ENCODE measurements around the gene MIER1.
A peak's percentile ranks its signal among the peaks of the same experiment; 100 is the strongest.

The MIER1 gene

DNA sequence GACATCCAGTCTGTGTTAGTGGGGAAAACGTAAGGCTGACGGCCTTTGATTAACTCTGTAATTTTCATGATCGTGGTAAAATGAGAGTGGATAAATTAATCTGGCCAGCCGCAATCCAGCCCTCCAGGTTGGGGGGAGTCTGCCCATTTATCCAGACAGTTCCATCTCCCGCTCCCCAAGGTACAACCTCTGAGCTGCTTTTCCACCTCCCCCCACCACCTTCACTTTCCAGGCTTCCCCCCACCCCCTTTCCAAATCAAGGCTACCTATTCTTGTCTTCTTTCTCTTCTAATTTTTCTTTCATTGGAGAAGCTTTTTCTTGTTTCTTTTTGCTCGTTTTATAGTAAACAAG lies 6.0 kb downstream of the MIER1 start:
- H3K27me3 ChIP-seq (ENCODE audit: insufficient read depth, low read depth), result no peaks in the 10 kb centered on the region
- H3K9ac ChIP-seq, result peak overlapping the region; percentile 99
- TF ChIP-seq, protein P1, sequence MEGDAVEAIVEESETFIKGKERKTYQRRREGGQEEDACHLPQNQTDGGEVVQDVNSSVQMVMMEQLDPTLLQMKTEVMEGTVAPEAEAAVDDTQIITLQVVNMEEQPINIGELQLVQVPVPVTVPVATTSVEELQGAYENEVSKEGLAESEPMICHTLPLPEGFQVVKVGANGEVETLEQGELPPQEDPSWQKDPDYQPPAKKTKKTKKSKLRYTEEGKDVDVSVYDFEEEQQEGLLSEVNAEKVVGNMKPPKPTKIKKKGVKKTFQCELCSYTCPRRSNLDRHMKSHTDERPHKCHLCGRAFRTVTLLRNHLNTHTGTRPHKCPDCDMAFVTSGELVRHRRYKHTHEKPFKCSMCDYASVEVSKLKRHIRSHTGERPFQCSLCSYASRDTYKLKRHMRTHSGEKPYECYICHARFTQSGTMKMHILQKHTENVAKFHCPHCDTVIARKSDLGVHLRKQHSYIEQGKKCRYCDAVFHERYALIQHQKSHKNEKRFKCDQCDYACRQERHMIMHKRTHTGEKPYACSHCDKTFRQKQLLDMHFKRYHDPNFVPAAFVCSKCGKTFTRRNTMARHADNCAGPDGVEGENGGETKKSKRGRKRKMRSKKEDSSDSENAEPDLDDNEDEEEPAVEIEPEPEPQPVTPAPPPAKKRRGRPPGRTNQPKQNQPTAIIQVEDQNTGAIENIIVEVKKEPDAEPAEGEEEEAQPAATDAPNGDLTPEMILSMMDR (conservative IDR thresholded peaks at IDR 0.05; ENCODE audit: low read depth, low read length), result no peak
- peaks cover 97% of the 10 kb centered on the region for H3K79me2 ChIP-seq (ENCODE audit: insufficient read depth, low read depth)
- H3K4me1 ChIP-seq (ENCODE audit: low read depth, poor library complexity, severe bottlenecking), result peaks cover 28% of the 10 kb centered on the region
- no peaks in the 10 kb centered on the region for H4K20me1 ChIP-seq (ENCODE audit: insufficient read depth)
- H2AFZ ChIP-seq (ENCODE audit: low read depth), result no peak overlapping the region
- H3K36me3 ChIP-seq (ENCODE audit: insufficient read depth), result no peaks in the 10 kb centered on the region
- no peak overlapping the region for H3K4me3 ChIP-seq (IDR thresholded peaks at IDR 0.05; ENCODE audit: insufficient read depth, low read depth, low read length)
- H3K4me2 ChIP-seq, result peak overlapping the region; percentile 82
- peak overlapping the region; percentile 98 for H3K27ac ChIP-seq

- Histone ChIP-seq H2AFZ (ENCODE audit: low read depth) (no peak overlapping the region), H3K36me3 (ENCODE audit: insufficient read depth) (no peaks in the 10 kb centered on the region), H3K4me3 (IDR thresholded peaks at IDR 0.05; ENCODE audit: insufficient read depth, low read depth, low read length) (no peak overlapping the region), H3K79me2 (ENCODE audit: insufficient read depth, low read depth) (peaks cover 97% of the 10 kb centered on the region), H3K27ac (peak overlapping the region; percentile 98), H3K27me3 (ENCODE audit: insufficient read depth, low read depth) (no peaks in the 10 kb centered on the region), H4K20me1 (ENCODE audit: insufficient read depth) (no peaks in the 10 kb centered on the region), H3K4me1 (ENCODE audit: low read depth, poor library complexity, severe bottlenecking) (peaks cover 34% of the 10 kb centered on the region), H3K4me2 (peak overlapping the region; percentile 82), H3K9ac (peak overlapping the region; percentile 99)
- TF ChIP-seq, protein P1 (conservative IDR thresholded peaks at IDR 0.05; ENCODE audit: low read depth, low read length), result no peak
These were observed 6.8 kb downstream of the MIER1 start for GRCh38 chr1:66931590-66931989.

DNA sequence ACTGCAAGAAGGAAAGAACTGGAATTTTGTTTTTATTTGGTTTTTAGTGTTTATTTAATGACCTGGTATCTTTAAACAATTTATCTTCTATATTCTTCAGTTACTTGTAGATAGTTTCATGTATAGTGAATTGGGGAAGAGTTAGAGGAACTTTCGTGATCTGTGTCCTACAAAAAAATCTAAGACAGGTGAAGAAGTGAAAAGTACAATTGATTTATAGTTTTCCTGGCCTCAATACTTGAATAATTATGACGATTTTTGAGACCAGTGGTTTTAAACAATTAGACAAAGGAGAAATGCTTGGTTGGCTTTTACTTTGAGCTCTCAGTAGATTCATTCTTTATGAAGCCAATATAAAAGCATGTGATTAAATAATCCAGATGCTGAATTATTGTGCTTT lies 7.5 kb downstream of the MIER1 start:
- Histone ChIP-seq H3K4me1 (ENCODE audit: low read depth, poor library complexity, severe bottlenecking) (peaks cover 40% of the 10 kb centered on the region), H3K9ac (peak overlapping the region; percentile 99), H3K36me3 (ENCODE audit: insufficient read depth) (no peaks in the 10 kb centered on the region)

DNA sequence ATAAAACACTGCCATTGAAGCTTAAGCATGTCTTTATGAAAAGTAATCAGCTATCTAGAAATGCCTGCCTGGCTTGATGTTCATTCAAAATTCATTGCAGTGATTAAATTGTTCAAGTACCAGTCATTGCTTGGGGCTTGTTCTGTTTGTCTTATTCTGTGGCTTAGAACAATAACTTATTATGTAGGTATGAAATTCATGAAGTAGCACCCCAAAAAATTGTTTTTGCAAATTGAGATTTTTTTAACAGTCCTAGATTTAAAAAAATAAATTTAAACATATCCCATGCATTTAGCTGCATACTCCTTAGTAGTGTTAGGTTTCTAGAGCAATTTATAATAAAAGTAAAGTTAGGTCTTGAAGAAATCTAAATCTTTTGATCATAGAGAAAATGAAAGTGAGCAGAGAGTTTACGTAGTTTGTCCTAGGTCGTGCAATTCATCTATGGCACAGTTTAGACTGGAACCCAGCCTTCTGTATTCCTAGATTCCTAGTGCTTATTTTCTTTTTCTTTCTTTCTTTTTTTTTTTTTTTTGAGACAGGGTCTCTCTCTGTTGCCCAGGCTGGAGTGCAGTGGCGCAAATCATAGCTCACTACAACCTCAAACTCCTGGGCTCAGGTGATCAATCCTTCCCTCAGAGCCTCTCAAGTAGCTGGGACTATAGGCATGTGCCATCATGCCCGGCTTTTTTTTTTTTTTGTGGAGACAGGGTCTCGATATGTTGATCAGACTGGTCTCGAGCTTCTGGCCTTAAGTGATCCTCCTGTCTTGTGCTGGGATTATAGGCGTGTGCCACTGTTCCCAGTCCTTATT lies 9.3 kb downstream of the MIER1 start:
- Histone ChIP-seq H3K36me3 (ENCODE audit: insufficient read depth) (no peaks in the 10 kb centered on the region), H3K4me3 (IDR thresholded peaks at IDR 0.05; ENCODE audit: insufficient read depth, low read depth, low read length) (no peak overlapping the region), H4K20me1 (ENCODE audit: insufficient read depth) (no peaks in the 10 kb centered on the region), H2AFZ (ENCODE audit: low read depth) (no peak overlapping the region), H3K4me1 (ENCODE audit: low read depth, poor library complexity, severe bottlenecking) (peaks cover 46% of the 10 kb centered on the region), H3K79me2 (ENCODE audit: insufficient read depth, low read depth) (peaks cover 97% of the 10 kb centered on the region), H3K4me2 (peak overlapping the region; percentile 82), H3K27ac (peak overlapping the region; percentile 98), H3K9ac (peak overlapping the region; percentile 99), H3K27me3 (ENCODE audit: insufficient read depth, low read depth) (no peaks in the 10 kb centered on the region)
- TF ChIP-seq, protein P1 (conservative IDR thresholded peaks at IDR 0.05; ENCODE audit: low read depth, low read length), result no peak

More for the DNA sequence above, 7.5 kb downstream of the MIER1 start:
- Histone ChIP-seq H3K4me3 (IDR thresholded peaks at IDR 0.05; ENCODE audit: insufficient read depth, low read depth, low read length) (peak overlapping the region; percentile 45), H2AFZ (ENCODE audit: low read depth) (no peak overlapping the region), H3K27ac (peak overlapping the region; percentile 98), H3K79me2 (ENCODE audit: insufficient read depth, low read depth) (peaks cover 97% of the 10 kb centered on the region), H4K20me1 (ENCODE audit: insufficient read depth) (no peaks in the 10 kb centered on the region), H3K4me2 (peak overlapping the region; percentile 82), H3K27me3 (ENCODE audit: insufficient read depth, low read depth) (no peaks in the 10 kb centered on the region)
- TF ChIP-seq, protein P1 (conservative IDR thresholded peaks at IDR 0.05; ENCODE audit: low read depth, low read length), result no peak

Data from KMS-11 (cell line).